AG04450 (cell line): ENCODE data around the gene COL6A3. TPM values are rescaled to one million over a fixed set of nuclear protein-coding genes. Genes with fewer than 3 reads are reported as not detected.

ENCODE experiments used
- CTCF ChIA-PET: fragments of 300-600, 350-600 bp; formaldehyde crosslinking; extraction: SDS; loops from one replicate; lab custom pipeline; 2022; ENCODE audit warnings: antibody characterized with exemption, inconsistent platforms; lab: Charles Lee
- POLR2A ChIA-PET: fragments of 350-600 bp; formaldehyde crosslinking; extraction: SDS; loops from one replicate; lab custom pipeline; 2021; ENCODE audit warnings: antibody characterized with exemption, inconsistent platforms; lab: Yijun Ruan, JAX
- DNase-seq: peaks from one replicate; pipeline ENCODE4 v3.0.0-alpha.2; 2011; ENCODE audit warnings: low read depth, low spot score
- H3K27ac ChIP-seq: one replicate; pipeline ENCODE4 v1.5.1; 2012; ENCODE audit warnings: low read depth, low read length, control low read depth
- H3K27me3 ChIP-seq: one replicate; pipeline ENCODE4 v1.6.0; 2012; ENCODE audit warnings: low read length; ENCODE audit not compliant: control insufficient read depth, insufficient read depth
- H3K4me3 ChIP-seq: 2 replicates; pipeline ENCODE4 v1.5.1; 2011; ENCODE audit warnings: mild to moderate bottlenecking, low read depth, low read length, control low read depth
- H3K9me3 ChIP-seq: 2 replicates; pipeline ENCODE4 v1.5.1; 2012; ENCODE audit warnings: low read length; ENCODE audit not compliant: control insufficient read depth, insufficient read depth
- CTCF ChIP-seq: IDR thresholded peaks from 2 replicates; pipeline ENCODE4 v1.5.1; 2011; ENCODE audit warnings: low read depth, low read length, control low read depth, inconsistent platforms
- polyA plus RNA-seq: library from polyadenylated mRNA; depleted of rRNA; stranded (reverse); fragments of >200 nt; gene quantifications from 2 replicates; pipeline ENCODE4 v1.2.3, GENCODE V29; 2011

The COL6A3 gene
- polyA plus RNA-seq, 1 experiment, result 1,384 TPM

DNA sequence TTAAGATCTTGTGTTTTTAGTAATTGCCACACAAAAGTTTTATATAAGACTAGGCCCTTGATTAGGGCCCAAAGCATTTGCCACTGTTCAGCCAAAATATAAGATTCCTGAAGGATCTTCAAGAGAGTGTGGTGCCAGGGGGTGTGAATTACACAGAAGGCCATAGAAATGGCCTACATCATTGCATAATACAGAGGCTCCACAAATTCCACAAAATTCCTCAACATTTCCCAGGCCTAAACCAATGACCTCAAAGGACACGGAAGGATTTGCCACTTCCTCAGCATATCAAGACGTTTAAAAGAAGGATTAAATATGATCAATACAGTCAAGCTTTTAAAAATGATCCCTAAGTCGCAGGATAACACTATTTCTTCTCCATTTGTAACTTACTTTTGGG is 24.1 kb downstream of the COL6A3 start:
- no peaks in the 10 kb centered on the region for H3K9me3 ChIP-seq
- no peaks in the 10 kb centered on the region for H3K27me3 ChIP-seq
- CTCF ChIA-PET, result interaction anchor here (1.3 to 1.7 kb wide), 2 partner anchors 32 kb away, joined by 6 to 7 read pairs; no protein-coding TSS in a partner anchor
- no peak overlapping the region for H3K4me3 ChIP-seq
- no peak for TF ChIP-seq CTCF
- no peak for DNase-seq
- H3K27ac ChIP-seq, result no peak overlapping the region
- POLR2A ChIA-PET, result no interaction called here

DNA sequence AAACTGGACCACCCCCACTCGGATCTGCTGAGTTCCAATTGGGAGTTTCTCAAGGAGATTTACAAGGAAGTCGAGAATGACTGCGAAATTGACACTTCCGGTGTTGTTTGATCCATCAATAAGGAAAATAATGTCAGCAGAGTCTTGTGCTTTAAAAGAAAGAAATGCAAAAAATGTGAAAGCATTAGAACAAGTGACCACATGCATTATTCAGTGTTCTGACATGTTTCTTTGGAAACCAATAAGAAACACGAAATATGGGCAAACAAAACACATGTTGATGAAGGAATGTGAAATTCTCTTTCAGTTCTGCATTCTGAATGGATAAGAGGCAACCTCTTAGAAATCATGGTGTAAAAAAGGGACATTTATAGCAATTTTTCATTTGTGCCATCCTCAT is 25.9 kb downstream of the COL6A3 start:
- H3K4me3 ChIP-seq, result no peak overlapping the region
- POLR2A ChIA-PET, result no interaction called here
- no peak for TF ChIP-seq CTCF
- H3K9me3 ChIP-seq, result no peaks in the 10 kb centered on the region
- no peaks in the 10 kb centered on the region for H3K27me3 ChIP-seq
- CTCF ChIA-PET, result interaction anchor here (1.7 kb wide), 1 partner anchor 34 kb away, joined by 6 read pairs; no protein-coding TSS in a partner anchor
- DNase-seq, result no peak
- H3K27ac ChIP-seq, result peak overlapping the region; percentile 39

GRCh38 chr2:237384672-237385020 is 29.3 kb downstream of the COL6A3 start:
- DNase-seq, result no peak
- no peak for TF ChIP-seq CTCF
- no peak overlapping the region for H3K4me3 ChIP-seq
- ChIA-PET POLR2A (interaction anchor here (0.6 to 1.5 kb wide), 5 partner anchors 10 to 105 kb away, joined by 3 to 6 read pairs (median 3); no protein-coding TSS in a partner anchor), CTCF (interaction anchor here (1.4 kb wide), 1 partner anchor 187 kb away, joined by 4 read pairs; no protein-coding TSS in a partner anchor)
- peak overlapping the region; percentile 96 for H3K27ac ChIP-seq
- H3K27me3 ChIP-seq, result no peaks in the 10 kb centered on the region
- no peaks in the 10 kb centered on the region for H3K9me3 ChIP-seq

GRCh38 chr2:237383991-237384671 is 29.8 kb downstream of the COL6A3 start:
- DNase-seq, result peak; percentile 89
- ChIA-PET CTCF (interaction anchor here (1.0 to 1.4 kb wide), 2 partner anchors 129 to 188 kb away, joined by 4 read pairs; no protein-coding TSS in a partner anchor), POLR2A (interaction anchor here (0.6 to 1.5 kb wide), 6 partner anchors 9 to 105 kb away, joined by 3 to 6 read pairs (median 4); partner anchors contain the start of gene COL6A3)
- Histone ChIP-seq H3K4me3 (no peak overlapping the region), H3K27ac (peak overlapping the region; percentile 96), H3K27me3 (no peaks in the 10 kb centered on the region), H3K9me3 (no peaks in the 10 kb centered on the region)
- no peak for TF ChIP-seq CTCF

DNA sequence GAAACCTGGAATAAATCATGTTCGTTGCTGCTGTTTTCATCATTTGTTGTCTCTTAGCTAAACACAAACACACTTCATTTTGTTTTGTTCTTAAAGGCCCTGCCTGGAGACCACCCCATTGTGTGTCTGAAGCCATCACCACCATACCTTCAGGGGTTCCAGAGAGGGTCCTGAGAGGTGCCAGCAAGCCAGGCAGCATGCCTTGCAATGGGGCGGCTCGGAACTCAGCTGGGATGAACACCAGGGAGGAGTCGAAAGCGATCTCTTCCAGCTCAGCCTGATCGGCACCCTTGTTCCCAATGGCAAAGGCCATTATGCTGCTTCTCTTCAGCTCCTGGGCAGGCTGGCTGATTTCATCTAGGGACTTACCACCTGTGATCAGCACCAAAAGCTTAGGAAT is 33.2 kb downstream of the COL6A3 start:
- DNase-seq, result no peak
- ChIA-PET POLR2A (interaction anchor here (0.6 kb wide), 1 partner anchor 29 kb away, joined by 5 read pairs; no protein-coding TSS in a partner anchor), CTCF (interaction anchor here (0.5 to 1.9 kb wide), 3 partner anchors 29 to 191 kb away, joined by 5 to 7 read pairs (median 6); no protein-coding TSS in a partner anchor)
- H3K27me3 ChIP-seq, result no peaks in the 10 kb centered on the region
- H3K4me3 ChIP-seq, result no peak overlapping the region
- peak overlapping the region; percentile 49 for H3K27ac ChIP-seq
- H3K9me3 ChIP-seq, result no peaks in the 10 kb centered on the region
- no peak for TF ChIP-seq CTCF
